GM18951 (cell line): ENCODE data around the gene TNNT3.

Experiments used
- POLR2A ChIP-seq: IDR thresholded peaks from 4 replicates; pipeline ENCODE4 v1.6.1; 2011; ENCODE audit warnings: mild to moderate bottlenecking; ENCODE audit not compliant: insufficient read length, insufficient read depth; ENCODE audit errors: extremely low read depth
- in situ Hi-C: fragments of 300-500 bp; cut with MboI; formaldehyde crosslinking; loops from one replicate; pipeline ENCODE4 v1.12.0; 2022; ENCODE audit warnings: low sequenced_read_pairs, mixed read lengths, inconsistent platforms; ENCODE audit not compliant: unreplicated experiment

The TNNT3 gene

DNA sequence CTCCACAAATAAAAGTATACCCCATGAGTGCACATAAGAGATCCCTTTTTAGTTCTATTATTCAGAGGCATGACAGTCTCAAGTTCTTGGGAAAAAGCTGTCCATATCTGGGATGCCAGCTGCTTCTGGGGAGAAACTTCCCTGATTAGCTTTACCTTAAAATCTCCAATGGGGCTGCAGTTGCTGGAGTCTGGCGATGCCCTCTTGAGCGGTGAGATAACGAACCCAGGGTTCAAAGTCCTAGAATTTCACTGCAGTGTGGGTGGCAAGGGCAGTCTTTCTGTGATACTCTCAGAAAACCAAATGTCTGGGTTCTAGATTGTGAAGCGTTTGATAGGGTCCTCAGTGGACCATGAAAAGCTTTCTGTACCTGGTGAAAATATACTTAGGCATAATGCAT is 20.4 kb upstream of the TNNT3 start:
- in situ Hi-C loops: loop anchor here (5.0 kb wide), 1 partner anchor 43 kb away; no protein-coding TSS in a partner anchor

DNA sequence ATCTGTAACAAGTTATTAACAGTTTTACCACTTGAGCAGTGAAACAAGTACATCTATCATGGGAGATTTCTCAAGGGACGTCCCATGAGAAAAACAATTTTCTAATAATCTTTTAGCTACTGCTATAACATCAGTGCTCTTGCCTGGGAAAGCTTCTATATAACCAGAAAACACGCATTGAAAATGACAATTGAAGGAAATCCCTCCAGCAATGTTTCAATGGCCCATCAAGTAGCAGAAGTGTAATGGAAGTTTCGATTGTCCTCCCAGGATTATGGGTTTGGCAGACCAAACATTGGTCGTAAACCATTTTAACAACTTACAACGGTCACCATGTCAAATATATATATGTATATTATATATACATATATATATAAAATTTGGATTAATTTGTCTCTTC is 19.8 kb upstream of the TNNT3 start:
- in situ Hi-C loops: loop anchor here (5.0 kb wide), 1 partner anchor 43 kb away; no protein-coding TSS in a partner anchor
- TF ChIP-seq POLR2A: no peak

More for the DNA sequence above, 20.4 kb upstream of the TNNT3 start:
- TF ChIP-seq POLR2A: no peak

DNA sequence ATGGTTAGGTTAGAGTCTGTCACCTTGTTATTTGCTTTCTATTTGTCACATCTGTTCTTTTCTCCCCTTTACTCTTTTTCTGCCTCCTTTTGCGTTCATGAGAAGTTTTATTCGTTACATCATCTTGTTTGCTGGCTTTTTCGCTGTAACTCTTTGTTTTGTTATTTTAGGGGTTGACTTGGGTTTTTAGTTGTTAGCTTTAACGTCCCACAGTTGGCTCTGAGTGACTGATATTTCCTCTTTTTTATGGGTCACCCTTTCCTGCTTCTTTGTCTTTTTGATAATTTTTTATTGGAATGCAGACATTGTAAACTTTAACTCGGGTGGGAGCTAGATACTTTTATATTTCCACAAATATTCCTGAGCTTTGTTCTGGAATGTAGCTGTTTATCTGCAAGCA is 13.3 kb upstream of the TNNT3 start:
- in situ Hi-C loops: no loop called here
- TF ChIP-seq POLR2A: no peak

DNA sequence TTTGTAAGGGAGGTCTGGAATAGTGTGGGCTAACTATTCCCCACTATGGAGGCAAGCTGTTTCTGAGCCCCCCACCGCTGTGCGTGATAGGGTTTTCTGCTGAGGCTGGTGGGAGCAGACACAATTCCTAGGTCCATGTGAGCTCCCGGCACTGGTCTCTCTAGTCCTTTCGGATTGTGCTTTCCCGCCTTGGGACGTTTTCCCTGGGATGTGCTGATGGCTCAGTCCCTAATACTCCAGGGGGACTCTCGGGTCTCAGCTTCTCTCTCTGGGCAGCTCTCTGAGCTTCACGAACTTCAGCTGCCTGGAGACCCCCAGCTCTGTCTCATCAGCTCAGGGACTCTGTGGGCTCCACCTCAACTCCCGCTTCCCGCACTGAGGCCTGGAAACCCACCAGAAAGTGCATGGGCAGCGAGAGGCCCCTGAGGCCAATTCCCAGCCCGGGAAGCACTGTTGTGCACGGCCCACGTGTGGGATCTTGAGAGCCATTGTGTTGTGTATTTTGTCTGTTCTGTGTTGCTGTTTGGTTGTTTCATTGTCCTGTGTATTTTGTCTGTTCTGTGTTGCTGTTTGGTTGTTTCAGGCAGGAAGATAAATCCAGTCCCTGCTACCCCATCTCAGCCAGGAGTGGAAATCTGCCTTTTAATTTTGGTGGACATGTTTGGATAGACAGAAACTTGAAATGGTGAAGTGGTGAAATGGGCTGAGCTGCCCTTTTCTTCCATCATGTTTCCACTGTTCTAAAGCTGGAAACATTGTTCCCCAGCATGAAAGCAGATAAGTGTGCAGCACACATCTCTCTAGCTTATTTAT is 12.7 kb upstream of the TNNT3 start:
- in situ Hi-C loops: no loop called here
- no peak for TF ChIP-seq POLR2A

DNA sequence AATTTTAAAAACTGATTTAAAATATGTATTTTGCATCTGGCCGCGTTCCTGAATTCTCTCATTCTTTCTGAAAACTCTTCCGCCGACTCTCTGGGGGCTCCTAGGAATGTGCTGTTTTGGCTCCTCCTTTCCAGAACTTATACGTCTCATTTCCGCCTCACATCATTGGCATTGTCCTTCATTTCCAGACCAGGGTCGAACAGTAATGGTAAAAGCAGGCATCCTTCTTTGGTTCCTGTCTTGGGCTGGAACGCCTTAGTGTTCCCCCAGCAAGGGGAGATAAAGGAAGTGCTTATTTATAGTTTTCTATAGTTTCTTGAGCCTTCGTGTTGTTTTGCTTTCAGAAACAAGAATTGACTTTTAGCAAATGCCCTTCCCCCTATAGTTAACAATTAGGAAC is 10.9 kb upstream of the TNNT3 start:
- in situ Hi-C loops: no loop called here
- TF ChIP-seq POLR2A: no peak

DNA sequence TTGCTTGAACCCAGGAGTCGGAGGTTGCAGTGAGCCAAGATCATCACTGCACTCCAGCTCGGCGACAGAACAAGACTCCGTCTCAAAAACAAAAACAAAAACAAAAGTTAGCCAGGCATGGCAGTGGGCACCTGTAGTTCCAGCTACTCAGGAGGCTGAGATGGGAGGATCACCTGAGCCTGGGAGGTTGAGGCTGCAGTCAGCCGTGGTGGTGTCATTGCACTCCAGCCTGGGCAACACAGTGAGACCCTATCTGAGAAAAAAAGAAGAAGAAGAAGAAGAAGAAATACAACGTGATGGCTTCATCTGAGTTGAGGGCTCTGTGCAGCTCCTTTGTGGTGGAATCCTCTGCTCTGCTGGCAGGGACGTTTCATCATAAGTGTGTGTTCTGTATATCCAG is 10.0 kb upstream of the TNNT3 start:
- in situ Hi-C loops: no loop called here
- no peak for TF ChIP-seq POLR2A

DNA sequence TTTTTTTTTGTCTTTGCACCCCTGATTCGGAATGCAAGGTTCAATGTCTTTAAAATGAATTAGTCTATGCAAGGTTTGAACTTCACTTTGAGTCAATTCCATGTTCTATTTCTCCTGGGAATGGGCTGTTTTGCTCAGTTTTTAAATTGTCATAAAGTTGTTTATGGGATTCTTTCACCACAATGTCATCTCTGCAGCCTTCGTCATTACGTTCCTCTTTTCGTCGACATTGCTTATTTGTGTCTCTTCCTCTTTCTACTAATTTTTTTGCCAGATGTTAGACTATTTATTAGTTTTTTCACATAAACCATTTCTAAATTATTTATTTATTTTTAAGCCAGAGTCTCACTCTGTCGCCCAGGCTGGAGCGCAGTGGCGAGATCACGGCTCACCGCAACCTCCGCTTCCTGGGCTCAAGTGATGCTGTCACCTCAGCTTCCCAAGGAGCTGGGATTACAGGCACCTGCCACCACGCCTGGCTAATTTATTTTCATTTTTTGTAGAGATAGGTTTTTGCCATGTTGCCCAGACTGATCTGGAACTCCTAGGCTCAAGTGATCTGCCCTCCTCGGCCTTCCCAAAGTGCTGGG is 7.1 kb upstream of the TNNT3 start:
- in situ Hi-C loops: no loop called here
- TF ChIP-seq POLR2A: no peak

DNA sequence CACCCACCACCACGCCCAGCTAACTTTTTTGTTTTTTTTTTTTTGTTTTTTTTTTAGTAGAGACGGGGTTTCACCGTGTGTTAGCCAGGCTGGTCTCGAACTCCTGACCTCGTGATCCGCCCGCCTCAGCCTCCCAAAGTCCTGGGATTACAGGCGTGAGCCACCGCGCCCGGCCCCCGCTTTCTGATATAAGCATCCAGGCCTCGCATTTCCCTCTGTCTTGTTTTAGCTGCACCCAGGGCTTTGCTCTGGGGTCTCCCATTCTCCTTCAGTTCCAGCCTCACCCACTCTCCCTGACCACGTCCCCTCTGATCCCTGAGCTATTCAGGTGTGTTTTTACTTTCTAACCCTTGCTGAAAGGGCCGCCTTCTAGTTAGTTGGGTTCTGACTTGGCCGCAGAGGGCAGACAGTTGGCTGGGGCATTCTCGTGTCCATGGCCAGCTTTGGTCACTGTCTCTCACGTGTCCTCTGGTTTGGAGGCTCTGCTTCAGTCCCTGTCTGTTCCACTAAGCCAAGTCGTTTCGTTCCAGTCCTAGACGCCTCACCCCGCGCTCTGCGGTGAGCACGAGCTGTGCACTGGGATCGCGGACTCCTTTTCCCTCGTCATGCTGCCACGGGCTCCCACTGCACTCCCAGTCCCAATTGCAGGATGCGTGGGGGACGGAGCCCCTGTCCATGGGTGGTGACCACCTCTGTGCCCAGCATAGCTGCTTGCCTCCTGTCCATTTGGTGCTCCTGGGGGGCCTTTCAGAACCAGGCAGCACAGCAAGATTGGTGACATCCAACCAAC is 6.0 kb upstream of the TNNT3 start:
- in situ Hi-C loops: no loop called here
- no peak for TF ChIP-seq POLR2A

DNA sequence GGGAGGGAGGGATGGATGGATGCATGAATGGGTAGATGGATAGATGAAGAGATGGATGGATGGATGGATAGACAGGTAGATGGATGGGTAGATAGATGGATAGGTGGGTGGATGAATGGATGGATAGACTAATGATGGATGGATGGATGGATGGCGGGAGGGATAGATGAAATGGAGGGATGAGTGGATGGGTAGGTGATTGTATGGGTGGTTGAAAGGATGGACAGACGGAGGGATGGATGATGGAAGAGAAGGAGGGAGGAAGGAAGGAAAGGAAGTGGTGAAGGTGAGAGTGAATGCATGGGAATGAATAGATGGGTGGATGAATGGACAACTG is 3.7 kb upstream of the TNNT3 start:
- no peak for TF ChIP-seq POLR2A
- in situ Hi-C loops: no loop called here

DNA sequence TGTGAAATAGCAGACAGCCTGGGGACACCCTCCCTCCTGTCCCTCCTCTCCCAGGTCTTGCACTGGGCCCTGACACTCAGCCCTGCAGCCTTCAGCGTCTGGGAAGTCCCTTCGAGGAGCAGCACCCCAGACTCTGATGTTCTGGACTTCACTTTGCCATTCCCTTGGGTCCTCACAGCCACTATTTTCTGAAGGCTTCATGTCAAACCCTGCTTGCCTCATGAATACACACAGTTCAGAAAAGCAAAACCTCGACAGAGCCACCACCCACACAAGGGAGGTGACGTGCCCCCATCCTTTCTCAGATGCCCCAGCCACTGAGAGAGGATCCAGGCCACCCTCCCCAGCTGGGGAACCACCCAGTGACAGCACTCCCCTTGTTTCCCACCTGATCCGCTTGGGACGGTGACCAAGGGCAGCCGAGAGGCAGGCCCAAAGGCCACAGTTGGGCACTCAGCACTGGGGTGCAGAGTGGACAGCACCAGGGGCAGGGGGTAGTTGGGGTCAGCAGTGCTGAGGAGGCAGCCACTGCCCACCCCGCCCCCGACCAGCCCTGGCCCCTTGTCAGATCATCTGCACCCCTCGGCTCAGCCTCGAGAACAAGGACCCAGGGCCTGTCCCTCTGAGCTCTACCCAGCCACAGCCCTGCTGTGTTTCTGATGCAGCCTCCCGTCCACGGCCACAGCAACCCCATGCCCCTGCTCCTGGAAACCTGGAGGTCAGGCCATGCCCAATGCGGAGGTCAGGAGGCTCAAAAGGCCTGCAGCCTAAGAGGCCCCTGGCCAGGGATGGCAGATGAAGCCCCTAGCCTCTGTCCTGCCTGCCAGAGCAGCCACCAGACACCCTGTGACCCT is 3.1 kb upstream of the TNNT3 start:
- in situ Hi-C loops: no loop called here
- peak; percentile 8 for TF ChIP-seq POLR2A

DNA sequence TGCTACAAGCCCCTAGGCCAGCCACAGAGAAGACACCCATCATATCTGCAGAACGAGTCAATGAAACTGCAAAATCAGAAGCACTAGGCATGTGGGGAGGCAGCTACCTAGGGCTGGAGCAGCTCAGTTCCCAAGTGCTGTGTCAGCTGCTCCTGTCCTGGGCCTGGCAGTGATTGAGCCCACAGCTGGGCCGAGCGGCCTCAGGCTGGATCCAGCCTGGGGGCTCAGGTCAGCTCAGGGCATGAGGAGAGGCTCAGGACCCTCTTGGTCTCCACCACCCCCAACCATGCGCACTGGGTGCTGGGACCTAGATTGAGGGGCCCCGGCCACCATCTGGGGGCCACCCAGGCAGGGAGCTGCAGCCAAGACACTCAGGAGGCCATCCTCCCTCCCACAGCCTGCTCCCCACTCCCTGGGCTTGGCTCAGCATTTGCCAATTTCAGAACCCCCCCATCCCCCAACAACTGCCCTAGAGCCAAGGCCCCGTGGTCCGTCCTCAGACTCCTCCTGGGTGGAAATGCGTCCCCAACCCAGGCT is 2.4 kb upstream of the TNNT3 start:
- in situ Hi-C loops: no loop called here
- peak; percentile 19 for TF ChIP-seq POLR2A

DNA sequence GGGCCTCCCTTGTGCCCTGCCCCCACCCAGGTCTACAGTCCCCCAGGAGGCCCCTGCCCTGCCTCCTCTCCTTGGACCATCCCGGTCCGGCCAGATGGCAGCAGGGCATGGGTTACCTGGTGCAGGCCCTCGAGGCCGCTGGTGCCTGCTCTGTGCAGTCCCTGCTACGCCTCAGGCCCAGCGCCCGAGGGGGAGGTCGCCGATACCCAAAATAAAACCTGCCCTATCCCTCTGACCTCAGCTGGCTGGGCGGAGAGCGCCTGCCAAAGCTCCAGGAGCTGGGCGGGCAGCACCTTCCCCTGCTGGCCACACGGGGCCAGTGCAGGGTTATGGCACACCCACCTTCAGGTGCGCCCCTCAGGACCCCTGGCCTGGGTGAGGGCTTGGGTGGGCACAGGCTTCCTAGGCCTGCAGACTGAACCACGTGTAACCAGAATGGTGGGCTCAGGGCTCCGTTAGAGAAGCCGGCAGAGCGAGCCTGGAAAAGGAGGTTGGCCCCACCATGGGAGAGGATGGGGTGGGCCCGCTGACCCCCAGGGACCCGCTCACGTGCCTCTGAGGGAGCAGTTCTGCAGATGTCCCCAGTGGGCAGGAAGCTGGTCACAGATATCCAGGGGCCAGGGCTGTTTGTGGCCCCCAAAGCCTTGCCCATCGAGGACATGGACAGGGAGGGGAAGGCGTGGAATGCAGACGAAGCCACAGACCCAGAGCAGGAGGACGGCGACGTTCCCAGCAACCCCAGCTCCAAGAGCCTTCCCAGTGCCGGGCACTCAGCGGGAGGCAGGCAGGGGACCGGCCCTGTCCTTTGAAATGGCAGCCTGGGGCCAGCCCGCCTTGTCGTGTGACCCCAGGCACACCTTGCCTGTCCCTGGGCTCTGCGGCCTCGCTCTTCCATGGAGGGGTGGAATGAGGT is 1.7 kb upstream of the TNNT3 start:
- no peak for TF ChIP-seq POLR2A
- in situ Hi-C loops: no loop called here
